HFF-Myc (cell line): ENCODE results near the gene PALLD.

ENCODE experiments used
- DNase-seq: peaks from one replicate; pipeline ENCODE4 v3.0.0-alpha.2; 2011; ENCODE audit warnings: low read depth; ENCODE audit errors: extremely low read depth
- H3K4me3 ChIP-seq: replicated peaks from 2 replicates; pipeline ENCODE4 v1.5.1; 2011; ENCODE audit warnings: low read depth, mild to moderate bottlenecking, control low read depth, low read length
- TF ChIP-seq, protein P1 (sequence below): IDR thresholded peaks from 2 replicates; pipeline ENCODE4 v1.5.1; 2012; ENCODE audit warnings: mild to moderate bottlenecking, low read depth, low read length, control low read depth; ENCODE audit errors: missing control alignments

PALLD gene

GRCh38 chr4:168888715-168889215 lies 391.9 kb downstream of the PALLD start:
- TF ChIP-seq, protein P1, sequence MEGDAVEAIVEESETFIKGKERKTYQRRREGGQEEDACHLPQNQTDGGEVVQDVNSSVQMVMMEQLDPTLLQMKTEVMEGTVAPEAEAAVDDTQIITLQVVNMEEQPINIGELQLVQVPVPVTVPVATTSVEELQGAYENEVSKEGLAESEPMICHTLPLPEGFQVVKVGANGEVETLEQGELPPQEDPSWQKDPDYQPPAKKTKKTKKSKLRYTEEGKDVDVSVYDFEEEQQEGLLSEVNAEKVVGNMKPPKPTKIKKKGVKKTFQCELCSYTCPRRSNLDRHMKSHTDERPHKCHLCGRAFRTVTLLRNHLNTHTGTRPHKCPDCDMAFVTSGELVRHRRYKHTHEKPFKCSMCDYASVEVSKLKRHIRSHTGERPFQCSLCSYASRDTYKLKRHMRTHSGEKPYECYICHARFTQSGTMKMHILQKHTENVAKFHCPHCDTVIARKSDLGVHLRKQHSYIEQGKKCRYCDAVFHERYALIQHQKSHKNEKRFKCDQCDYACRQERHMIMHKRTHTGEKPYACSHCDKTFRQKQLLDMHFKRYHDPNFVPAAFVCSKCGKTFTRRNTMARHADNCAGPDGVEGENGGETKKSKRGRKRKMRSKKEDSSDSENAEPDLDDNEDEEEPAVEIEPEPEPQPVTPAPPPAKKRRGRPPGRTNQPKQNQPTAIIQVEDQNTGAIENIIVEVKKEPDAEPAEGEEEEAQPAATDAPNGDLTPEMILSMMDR: no peak
- H3K4me3 ChIP-seq: no peak overlapping the region
- DNase-seq: no peak

DNA sequence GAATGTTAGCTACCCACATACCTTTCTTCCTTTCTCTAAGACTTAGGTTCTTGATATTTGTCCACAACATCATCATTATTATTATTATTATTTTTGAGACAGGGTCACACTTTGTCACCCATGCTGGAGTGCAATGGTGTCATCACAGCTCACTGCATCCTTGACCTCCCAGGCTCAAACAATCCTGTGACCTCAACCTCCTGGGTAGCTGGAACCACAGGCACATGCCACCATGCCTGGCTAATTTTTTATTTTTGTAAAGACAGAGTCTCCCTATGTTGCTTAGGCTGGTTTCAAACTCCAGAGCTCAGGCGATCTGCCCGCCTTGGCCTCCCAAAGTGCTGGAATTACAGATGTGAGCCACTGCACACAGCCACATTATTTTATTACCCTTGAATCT lies 394.2 kb downstream of the PALLD start:
- TF ChIP-seq, protein P1: no peak
- DNase-seq: no peak
- H3K4me3 ChIP-seq: no peak overlapping the region

- DNase-seq: no peak
- TF ChIP-seq, protein P1: no peak
- H3K4me3 ChIP-seq: no peak overlapping the region
Observed at GRCh38 chr4:168891688-168892087, 394.8 kb downstream of the PALLD start.

DNA sequence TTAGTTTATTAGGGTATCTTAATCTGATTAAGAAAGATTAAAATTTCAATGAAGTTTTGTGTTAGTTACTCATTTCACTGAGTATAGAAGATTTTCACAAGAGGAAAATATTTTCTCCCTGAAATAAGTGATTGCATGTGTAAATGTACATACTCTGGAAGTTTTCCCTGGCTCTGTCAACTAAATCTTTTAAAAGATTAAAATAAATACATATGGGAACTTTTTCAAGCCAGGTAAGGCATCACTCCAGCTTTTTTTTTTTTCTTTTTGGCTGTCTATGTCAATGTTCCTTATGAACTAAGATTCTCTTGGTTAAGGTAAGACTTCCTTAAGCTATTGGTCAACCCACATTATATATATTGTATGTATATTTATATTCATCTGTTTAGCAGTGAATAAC lies 395.6 kb downstream of the PALLD start:
- H3K4me3 ChIP-seq: no peak overlapping the region
- TF ChIP-seq, protein P1: no peak
- no peak for DNase-seq

GRCh38 chr4:168893205-168893604 lies 396.4 kb downstream of the PALLD start:
- no peak for DNase-seq
- TF ChIP-seq, protein P1: no peak
- H3K4me3 ChIP-seq: no peak overlapping the region

DNA sequence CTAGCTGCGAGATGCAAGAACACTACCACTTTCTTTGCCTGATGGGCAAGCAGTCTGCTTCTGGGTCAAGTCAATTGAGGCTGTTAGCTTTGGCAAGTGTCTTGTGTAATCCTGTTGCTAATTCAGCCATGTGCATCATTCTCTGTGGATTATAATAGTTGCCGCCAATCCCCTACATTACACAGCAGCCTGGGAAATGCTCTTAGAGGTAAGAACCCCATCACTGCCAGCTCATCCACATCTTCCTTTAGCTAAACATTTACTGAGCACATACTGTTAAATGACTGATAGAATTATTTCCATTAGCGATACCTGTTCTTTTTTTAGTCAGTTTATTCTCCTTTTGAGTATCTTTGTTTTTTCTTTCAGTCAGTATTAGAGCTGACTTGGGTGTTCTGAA lies 397.0 kb downstream of the PALLD start:
- TF ChIP-seq, protein P1: no peak

DNA sequence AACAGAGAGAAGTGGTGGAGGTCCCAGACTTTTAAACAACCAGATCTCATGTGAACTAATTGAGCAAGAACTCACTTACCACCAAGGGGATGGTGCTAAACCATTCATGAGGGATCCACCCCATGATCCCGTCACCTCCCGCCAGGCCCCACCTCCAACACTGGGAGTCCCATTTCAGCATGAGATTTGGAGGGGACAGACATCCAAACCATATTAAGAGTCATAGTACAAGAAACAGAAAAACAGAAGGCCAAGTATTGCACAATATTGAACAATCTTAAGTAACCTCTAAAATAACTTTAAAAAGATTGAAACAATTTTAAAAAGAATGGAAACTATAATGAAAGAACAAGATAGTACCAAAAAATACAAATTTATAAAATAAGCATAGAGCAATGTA lies 403.2 kb downstream of the PALLD start:
- TF ChIP-seq, protein P1: no peak
- DNase-seq: no peak
- H3K4me3 ChIP-seq: no peak overlapping the region

More for the DNA sequence above, 397.0 kb downstream of the PALLD start:
- no peak for DNase-seq
- H3K4me3 ChIP-seq: no peak overlapping the region
